HG03460 (cell line): ENCODE results near the gene CAPN12.

Source experiments
- ATAC-seq: cut with Tn5 transposase; IDR thresholded peaks from one replicate; pipeline ENCODE4 v1.9.1; 2021; ENCODE audit not compliant: unreplicated experiment

The CAPN12 gene

GRCh38 chr19:38697197-38697596 lies 47.1 kb downstream of the CAPN12 start:
- no peak for ATAC-seq

DNA sequence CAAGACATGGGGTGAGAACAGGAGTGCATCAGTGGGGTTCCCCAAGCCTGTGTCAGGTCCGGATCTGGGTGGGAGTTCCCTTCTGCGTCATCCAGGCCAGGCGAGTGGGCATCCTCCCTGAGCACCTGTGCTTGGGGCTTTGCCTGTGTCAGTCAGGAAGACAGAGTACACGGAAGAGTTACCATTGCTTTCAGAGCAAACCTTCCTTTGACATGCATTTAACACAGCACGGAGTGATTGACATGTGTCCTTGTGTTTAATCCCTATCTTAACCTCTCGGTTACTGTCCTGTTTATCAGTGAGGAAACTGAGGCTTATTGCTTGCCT lies 47.6 kb downstream of the CAPN12 start:
- ATAC-seq = no peak

- ATAC-seq = no peak
Observed at GRCh38 chr19:38695832-38696728, 48.2 kb downstream of the CAPN12 start.

DNA sequence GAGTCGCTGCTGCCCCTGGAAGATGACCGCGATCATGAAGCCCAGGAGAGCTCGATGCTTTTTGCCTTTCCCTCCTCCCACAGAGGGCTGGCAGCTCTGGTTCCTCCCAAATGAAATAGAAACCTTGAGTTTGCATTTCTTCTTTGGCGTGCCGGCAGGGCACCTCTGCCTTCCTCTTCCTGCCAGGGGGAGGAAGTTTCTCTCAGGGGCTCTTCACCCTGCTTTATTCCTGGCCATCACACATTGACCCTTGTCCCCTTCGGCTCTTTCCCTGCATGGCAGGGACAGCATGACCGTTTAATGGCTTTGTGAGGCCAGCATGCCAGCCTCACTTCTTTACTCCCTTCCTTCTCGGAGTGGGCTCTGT lies 49.0 kb downstream of the CAPN12 start:
- ATAC-seq = no peak

DNA sequence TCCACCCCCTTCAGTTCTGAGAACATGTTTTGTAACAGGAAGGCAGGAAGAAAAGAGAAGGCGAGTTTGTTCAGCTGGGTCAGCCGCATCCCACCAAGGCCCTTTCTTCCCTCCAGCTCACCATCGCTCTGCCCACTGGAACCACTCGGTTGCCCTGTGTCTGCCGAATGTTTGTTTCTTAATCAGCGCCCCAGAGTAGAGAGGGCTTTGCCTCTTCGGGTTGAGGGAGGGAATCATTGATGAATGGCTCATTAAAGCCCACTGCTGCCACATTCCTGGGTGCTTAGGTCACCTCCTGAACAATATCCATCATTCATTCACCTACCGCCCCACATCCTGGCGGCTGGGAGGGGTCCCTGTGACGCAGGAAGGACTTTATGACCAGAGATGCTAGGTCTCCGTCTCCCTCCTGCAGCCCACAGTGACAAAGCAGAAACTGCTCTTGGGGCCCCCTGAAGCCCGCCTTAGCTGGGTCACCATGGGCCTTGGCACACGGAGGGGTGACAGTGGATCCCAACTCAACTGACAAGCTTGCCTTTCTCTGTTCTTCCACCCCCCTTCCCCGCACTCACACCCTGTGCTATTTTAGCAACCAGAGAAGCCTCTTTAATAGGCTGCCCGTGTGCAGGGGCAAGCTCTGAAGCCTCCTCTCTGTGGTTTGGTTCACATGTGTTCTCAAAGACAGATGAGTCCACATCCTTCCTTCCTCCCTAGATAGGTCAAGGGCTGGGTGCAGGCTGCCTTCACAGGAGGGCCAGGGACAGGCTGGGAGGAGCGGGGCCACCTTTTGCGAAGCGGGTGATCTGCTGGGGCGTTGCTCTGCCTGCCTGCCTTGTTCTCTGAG lies 50.7 kb downstream of the CAPN12 start:
- ATAC-seq = peak; percentile 57

DNA sequence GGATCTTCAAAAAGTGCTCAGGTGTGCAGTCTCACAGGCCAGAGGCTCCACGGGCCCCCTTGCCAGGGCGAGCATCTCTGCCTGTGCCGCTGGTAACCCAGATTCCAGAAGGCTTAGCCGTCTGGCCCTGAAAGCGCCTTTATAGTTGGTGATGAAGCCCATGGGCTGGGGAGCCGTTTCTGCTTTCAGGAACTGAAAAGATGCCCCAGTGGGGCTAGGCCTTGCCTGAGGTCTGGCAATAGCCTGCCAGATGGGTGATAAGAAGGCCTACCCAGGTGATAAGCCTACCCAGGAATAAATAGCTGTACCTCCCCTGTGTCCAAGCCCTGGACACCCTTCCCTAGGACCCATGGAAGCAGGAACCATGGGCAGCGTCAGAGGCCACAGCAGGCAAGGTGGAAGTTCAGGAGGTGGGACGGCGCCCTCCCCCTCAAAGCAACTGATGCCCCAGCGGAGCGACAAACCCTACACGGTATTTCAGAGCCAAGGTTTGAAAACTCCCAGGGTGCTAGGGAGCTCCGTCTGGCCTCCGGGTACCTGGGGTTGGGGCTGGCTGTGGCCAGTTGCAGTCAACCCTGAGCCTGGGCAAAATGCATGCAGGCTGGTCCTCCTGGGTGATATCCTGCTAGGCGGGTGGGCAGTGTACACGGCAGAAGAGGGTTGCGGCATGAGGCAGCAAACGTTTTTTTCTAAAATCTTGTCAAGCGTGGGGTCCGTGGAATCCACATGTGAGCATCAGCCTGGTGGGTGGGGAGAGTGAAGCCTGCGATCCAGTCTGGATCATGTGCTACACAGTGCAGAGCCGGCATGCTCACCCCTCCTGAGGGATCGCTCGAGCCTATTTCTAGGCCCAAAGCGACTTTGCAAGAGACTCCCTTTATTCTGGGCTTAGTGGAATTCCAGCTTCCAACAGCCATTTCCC lies 51.6 kb downstream of the CAPN12 start:
- ATAC-seq = no peak

GRCh38 chr19:38691938-38692457 lies 52.3 kb downstream of the CAPN12 start:
- ATAC-seq = no peak

GRCh38 chr19:38690832-38691231 lies 53.4 kb downstream of the CAPN12 start:
- no peak for ATAC-seq

DNA sequence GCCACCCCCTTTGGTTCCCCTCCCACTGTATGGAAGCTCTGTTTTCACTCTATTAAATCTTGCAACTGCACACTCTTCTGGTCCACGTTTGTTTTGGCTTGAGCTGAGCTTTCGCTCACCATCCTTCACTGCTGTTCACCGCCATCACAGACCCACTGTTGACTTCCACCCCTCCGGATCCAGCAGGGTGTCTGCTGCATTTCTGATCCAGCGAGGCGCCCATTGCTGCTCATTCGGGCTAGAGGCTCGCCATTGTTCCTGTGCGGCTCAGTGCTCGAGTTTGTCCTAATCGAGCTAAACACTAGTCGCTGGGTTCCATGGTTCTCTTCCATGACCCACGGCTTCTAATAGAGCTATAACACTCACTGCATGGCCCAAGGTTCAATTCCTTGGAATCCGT lies 54.1 kb downstream of the CAPN12 start:
- no peak for ATAC-seq

DNA sequence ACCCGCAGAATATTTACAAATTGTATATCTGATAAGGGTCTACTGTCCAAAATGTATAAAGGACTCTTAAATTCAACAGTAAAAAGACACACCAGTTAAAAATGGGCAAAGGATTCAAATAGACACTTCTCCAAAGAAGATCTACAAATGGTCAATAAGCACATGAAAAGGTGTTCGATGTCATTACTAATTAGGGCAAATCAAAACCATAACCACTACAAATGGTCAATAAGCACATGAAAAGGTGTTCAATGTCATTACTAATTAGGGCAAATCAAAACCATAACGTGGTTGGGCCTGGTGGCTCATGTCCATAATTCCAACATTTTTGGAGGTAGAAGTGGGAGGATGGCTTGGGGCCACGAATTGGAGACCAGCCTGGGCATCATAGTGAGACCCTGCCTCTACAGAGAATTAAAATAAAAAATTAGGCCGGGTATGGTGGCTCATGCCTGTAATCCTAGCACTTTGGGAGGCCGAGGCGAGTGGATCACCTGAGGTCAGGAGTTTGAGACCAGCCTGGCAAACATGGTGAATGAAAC lies 56.4 kb downstream of the CAPN12 start:
- no peak for ATAC-seq

GRCh38 chr19:38686530-38686888 lies 57.8 kb downstream of the CAPN12 start:
- no peak for ATAC-seq

DNA sequence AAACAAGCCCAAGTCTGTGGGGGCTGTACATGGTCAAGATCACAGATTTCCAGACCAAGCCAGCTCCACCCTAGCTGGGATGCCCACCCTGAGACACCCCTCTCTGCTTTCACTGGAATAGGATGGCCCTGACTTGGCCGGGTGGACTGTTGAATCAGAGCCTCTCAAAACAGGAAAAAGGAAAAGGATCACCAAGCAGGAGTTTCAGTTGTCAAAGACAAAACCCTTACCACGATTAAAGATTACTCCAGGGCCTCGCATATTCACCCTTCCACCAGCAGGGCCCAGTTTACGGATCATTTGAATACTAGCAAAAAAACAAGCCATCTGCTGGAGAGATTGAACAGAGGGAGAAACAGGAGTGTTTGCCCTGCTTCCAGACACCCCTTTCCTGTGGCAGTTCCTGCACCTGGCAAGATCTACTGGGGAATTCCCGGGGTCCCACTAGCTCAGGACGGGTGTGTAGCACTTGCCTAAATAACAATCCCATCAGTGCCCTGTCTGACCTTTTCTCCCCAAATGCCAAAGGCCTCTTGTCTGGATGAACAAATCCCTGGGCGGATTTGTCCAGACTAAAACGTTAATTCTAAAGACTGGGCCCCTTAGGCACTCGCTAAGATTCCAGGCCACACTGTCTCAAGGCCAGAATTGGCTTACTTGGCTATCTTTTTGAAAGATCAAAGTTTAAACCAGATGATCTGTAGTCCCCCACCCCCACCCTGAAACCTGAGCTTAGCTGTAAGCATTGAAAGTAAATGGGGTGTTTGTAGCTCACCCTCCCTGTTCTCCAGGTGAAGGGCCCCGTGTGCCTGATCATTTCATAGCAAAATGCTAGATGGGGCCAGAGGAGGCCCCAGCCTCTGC lies 58.4 kb downstream of the CAPN12 start:
- ATAC-seq = no peak

GRCh38 chr19:38684862-38685665 lies 59.2 kb downstream of the CAPN12 start:
- no peak for ATAC-seq

DNA sequence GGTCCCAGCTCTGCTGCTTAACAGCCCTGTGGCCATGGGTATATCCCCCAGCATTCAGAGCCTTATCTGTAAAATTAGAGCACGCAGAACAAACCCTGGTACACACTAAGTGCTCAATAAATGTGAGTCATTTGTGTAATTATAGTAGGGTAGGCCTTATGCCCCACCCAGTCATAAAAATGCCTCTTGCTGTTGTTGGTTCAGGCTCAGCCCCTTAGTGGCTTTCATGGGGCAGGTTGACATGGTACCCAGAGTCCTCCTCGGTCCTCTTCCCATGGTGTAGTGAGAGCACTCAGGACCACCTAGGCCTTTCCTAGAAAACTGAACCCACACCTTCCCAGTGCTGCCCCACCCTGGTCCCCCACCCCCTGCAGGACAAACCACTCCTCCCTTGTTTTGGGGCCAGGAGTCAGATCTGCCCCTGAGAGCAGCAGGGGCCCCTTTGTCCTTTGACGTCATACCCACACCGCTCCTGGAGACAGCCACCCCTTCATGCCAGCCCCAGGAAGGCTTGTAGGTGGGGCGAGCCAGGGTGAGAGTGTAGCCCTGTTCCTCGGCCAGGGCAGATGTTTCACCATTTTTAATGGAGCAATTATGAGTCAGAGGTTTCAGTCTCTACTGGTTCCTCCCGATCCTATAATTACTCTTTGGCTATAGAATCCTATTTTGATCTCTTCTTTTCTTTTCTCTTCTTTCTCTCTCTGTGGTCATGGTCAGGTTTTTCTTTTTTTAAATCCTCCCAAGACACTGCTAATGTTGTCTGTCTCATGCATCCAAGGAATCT lies 60.0 kb downstream of the CAPN12 start:
- no peak for ATAC-seq

- ATAC-seq = no peak
Observed at GRCh38 chr19:38683393-38684077, 60.7 kb downstream of the CAPN12 start.

- no peak for ATAC-seq
Observed at GRCh38 chr19:38682872-38683392, 61.3 kb downstream of the CAPN12 start.

DNA sequence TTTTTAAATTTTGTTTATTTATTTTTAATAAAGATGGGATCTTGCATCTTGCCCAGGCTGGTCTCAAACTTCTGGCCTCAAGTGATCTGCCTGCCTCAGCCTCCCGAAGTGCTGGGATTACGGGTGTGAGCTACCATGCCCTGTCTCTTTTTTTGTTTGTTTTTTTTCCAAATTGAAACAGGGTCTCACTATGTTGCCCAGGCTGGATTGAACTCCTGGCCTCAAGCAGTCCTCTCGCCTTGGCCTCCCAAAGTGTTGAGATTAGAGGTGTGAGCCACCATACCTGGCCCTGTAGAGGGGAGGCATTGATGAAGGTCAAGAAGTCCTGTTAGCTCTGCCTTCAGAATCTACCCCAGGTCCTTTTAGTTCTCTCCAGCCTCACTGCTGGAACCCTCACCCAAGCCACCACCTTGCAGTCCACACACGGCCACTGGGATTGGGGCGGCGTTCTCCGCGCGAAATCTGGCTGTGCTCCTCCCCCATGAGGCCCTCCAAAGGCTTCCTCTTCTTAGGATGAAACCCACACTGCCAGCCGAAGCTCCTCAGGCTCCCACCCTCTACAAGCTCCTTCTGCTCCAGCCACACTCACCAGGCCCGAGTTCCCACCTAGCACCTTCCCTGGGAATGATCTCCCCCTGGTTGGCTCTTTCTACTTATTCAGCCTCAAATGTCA lies 61.9 kb downstream of the CAPN12 start:
- ATAC-seq = no peak
